Activated CD8-positive, alpha-beta memory T cell treated with anti-CD3 and anti-CD28 coated beads, Interleukin-2, amount 10 ng/mL, durations not matched to agents 7 days and 5 days (primary cell): ENCODE results near the gene APBA2. TPM values are rescaled to one million over a fixed set of nuclear protein-coding genes. Genes with fewer than 3 reads are reported as not detected.
"Not testable (repeated sequence)": the region's sequence is repeated elsewhere in the genome, so short reads cannot be mapped to it uniquely, and the experiment has no call there.

ENCODE experiments used
- ATAC-seq: fragments of 150-1000 bp; cut with Tn5 transposase; one replicate; pipeline ENCODE4 v1.10.0; 2021; ENCODE audit warnings: moderate library complexity
- CTCF ChIA-PET: fragments of 350-600 bp; sonication (Branson Sonifier 250); formaldehyde crosslinking; loops from one replicate; lab custom pipeline; 2021; ENCODE audit warnings: antibody characterized with exemption; lab: Charles Lee
- DNase-seq: peaks from one replicate; pipeline ENCODE4 v3.0.0-alpha.2; 2020
- H3K27ac Mint-ChIP-seq: one replicate; pipeline ENCODE4 v1.8.0; 2021; ENCODE audit warnings: mild to moderate bottlenecking, mixed read lengths
- H3K27me3 Mint-ChIP-seq: one replicate; pipeline ENCODE4 v1.8.0; 2021; ENCODE audit warnings: mixed read lengths
- H3K36me3 Mint-ChIP-seq: one replicate; pipeline ENCODE4 v1.8.0; 2021; ENCODE audit warnings: mild to moderate bottlenecking, mixed read lengths
- H3K4me1 Mint-ChIP-seq: one replicate; pipeline ENCODE4 v1.8.0; 2021; ENCODE audit warnings: mixed read lengths
- H3K4me3 Mint-ChIP-seq: one replicate; pipeline ENCODE4 v1.8.0; 2021; ENCODE audit warnings: mild to moderate bottlenecking, moderate library complexity, mixed read lengths
- H3K9me3 Mint-ChIP-seq: one replicate; pipeline ENCODE4 v1.8.0; 2022; ENCODE audit warnings: low read depth, mixed read lengths
- total RNA-seq, 2 experiments: library from RNA; stranded (reverse); gene quantifications; one replicate each; pipeline ENCODE4 v1.2.3, GENCODE V29; 2021

APBA2 gene
- total RNA-seq, 2 experiments from 2014 or later: 2.6 to 7.9 TPM

DNA sequence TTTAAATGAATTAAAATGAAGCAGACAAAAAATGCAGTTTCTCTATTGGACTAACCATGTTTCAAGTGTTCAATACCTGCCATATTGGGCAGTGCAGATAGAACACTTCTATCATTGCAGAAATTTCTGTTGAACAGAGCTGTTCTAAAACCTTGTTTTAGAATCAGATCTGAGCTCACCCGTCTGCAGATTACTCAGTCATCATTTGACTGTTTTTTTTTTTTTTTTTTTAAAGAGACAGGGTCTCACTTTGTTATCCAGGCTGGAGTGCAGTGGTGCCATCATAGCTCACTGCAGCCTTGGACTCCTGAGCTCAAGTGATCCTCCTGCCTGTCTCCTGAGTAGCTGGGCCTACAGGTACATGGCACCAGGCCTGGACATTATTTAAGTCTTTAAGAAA lies 128.7 kb downstream of the APBA2 start:
- Mint-ChIP-seq H3K36me3 (no peaks in the 10 kb centered on the region), H3K4me3 (no peak overlapping the region), H3K27me3 (no peaks in the 10 kb centered on the region), H3K9me3 (no peaks in the 10 kb centered on the region), H3K27ac (no peak overlapping the region), H3K4me1 (peaks cover 20% of the 10 kb centered on the region)
- ATAC-seq (no peak), DNase-seq (no peak)
- CTCF ChIA-PET: interaction anchor here (0.6 to 2.2 kb wide), 2 partner anchors 65 to 76 kb away, joined by 3 to 9 read pairs; no protein-coding TSS in a partner anchor

DNA sequence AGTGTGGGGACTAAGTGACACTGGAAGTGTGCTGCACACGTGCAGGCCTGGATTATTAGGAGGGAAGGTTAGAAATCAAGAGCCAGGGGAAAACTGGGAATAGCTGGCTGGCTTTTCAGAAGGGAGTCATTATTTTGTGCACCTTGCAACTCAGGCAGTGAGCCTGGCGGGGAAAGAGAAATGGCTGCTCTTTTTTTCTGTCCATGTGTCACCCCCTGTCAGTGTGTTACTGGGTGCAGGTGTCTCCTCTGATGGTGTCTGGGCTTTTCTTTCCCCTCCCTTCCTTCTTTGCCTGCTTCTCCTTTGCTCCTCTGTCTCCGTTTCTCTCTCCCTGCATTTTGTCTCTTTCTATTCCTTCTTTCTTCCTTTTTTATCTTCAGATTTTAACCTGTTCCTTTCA lies 130.7 kb downstream of the APBA2 start:
- H3K27ac Mint-ChIP-seq: no peak overlapping the region
- no peaks in the 10 kb centered on the region for H3K27me3 Mint-ChIP-seq
- no peak for ATAC-seq
- no peak overlapping the region for H3K4me3 Mint-ChIP-seq
- no peaks in the 10 kb centered on the region for H3K36me3 Mint-ChIP-seq
- DNase-seq: no peak
- peaks cover 21% of the 10 kb centered on the region for H3K4me1 Mint-ChIP-seq
- no peaks in the 10 kb centered on the region for H3K9me3 Mint-ChIP-seq
- CTCF ChIA-PET: no interaction called here

- ATAC-seq (no peak), DNase-seq (no peak)
- Mint-ChIP-seq H3K9me3 (no peaks in the 10 kb centered on the region), H3K36me3 (no peaks in the 10 kb centered on the region), H3K4me3 (no peak overlapping the region), H3K27me3 (no peaks in the 10 kb centered on the region), H3K27ac (no peak overlapping the region), H3K4me1 (peaks cover 12% of the 10 kb centered on the region)
- CTCF ChIA-PET: no interaction called here
Observed at GRCh38 chr15:29018120-29018805, 132.5 kb downstream of the APBA2 start.

GRCh38 chr15:29018995-29019976 lies 133.5 kb downstream of the APBA2 start:
- CTCF ChIA-PET: interaction anchor here (0.7 kb wide), 1 partner anchor 19 kb away, joined by 3 read pairs; no protein-coding TSS in a partner anchor
- no peak for DNase-seq
- Mint-ChIP-seq H3K4me3 (no peak overlapping the region), H3K4me1 (peaks cover 4% of the 10 kb centered on the region), H3K36me3 (no peaks in the 10 kb centered on the region), H3K27me3 (no peaks in the 10 kb centered on the region), H3K9me3 (no peaks in the 10 kb centered on the region), H3K27ac (no peak overlapping the region)
- no peak for ATAC-seq

GRCh38 chr15:29021857-29022256 lies 136.1 kb downstream of the APBA2 start:
- H3K27ac Mint-ChIP-seq: no peak overlapping the region
- no peak for DNase-seq
- H3K27me3 Mint-ChIP-seq: no peaks in the 10 kb centered on the region
- no peaks in the 10 kb centered on the region for H3K9me3 Mint-ChIP-seq
- H3K4me1 Mint-ChIP-seq: peaks cover 4% of the 10 kb centered on the region
- no peak for ATAC-seq
- no peak overlapping the region for H3K4me3 Mint-ChIP-seq
- CTCF ChIA-PET: no interaction called here
- H3K36me3 Mint-ChIP-seq: no peaks in the 10 kb centered on the region

DNA sequence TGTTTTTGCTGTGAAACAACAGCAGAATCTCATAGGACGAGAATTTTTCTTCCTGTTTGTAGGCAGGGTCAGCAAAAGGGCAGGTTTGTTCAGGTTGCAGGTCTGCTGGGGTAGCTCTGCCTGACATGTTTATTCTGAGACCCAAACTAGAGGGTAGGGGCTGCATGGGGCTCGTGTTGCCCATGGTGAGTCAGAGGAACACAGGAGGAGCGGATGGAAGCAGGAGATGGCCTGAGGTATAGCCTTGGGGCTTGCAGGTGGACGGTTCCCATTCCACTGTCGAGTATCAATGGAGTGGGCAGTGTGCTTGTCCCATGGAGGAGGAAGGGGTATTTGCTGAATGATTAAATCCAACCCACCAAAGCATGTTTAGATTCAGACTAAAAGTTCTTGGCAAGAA lies 138.9 kb downstream of the APBA2 start:
- no peaks in the 10 kb centered on the region for H3K9me3 Mint-ChIP-seq
- no peaks in the 10 kb centered on the region for H3K27me3 Mint-ChIP-seq
- H3K27ac Mint-ChIP-seq: no peak overlapping the region
- ATAC-seq (no peak), DNase-seq (no peak)
- no peak overlapping the region for H3K4me3 Mint-ChIP-seq
- peaks cover 2% of the 10 kb centered on the region for H3K36me3 Mint-ChIP-seq
- CTCF ChIA-PET: no interaction called here
- H3K4me1 Mint-ChIP-seq: no peaks in the 10 kb centered on the region

GRCh38 chr15:29025411-29025810 lies 139.6 kb downstream of the APBA2 start:
- H3K27me3 Mint-ChIP-seq, H3K9me3 Mint-ChIP-seq, DNase-seq, CTCF ChIA-PET, ATAC-seq, H3K4me3 Mint-ChIP-seq, H3K27ac Mint-ChIP-seq, H3K4me1 Mint-ChIP-seq, H3K36me3 Mint-ChIP-seq: not testable (repeated sequence)

DNA sequence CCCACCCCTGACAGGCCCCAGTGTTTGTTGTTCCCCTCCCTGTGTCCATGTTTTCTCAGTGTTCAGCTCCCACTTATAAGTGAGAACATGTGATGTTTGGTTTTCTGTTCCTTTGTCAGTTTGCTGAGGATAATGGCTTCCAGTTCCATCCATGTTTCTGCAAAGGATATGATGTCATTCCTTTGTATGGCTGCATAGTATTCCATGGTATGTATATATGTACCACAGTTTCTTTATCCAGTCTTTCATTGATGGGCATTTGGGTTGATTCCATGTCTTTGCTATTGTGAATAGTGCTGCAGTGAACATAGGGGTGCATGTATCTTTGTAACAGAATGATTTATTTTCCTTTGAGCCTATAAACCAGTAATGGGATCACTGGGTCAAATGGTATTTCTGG lies 142.4 kb downstream of the APBA2 start:
- CTCF ChIA-PET, ATAC-seq, DNase-seq, H3K9me3 Mint-ChIP-seq, H3K27ac Mint-ChIP-seq, H3K4me3 Mint-ChIP-seq, H3K27me3 Mint-ChIP-seq: not testable (repeated sequence)
- H3K36me3 Mint-ChIP-seq: peaks cover 14% of the 10 kb centered on the region
- H3K4me1 Mint-ChIP-seq: peaks cover 24% of the 10 kb centered on the region

- Mint-ChIP-seq H3K4me1 (peaks cover 29% of the 10 kb centered on the region), H3K9me3 (peaks cover 5% of the 10 kb centered on the region), H3K27me3 (no peaks in the 10 kb centered on the region), H3K4me3 (no peak overlapping the region), H3K27ac (no peak overlapping the region), H3K36me3 (peaks cover 17% of the 10 kb centered on the region)
- ATAC-seq (no peak), DNase-seq (no peak)
- CTCF ChIA-PET: no interaction called here
Observed at GRCh38 chr15:29029651-29030195, 143.9 kb downstream of the APBA2 start.

GRCh38 chr15:29031502-29032228 lies 145.9 kb downstream of the APBA2 start:
- Mint-ChIP-seq H3K9me3 (peaks cover 5% of the 10 kb centered on the region), H3K36me3 (peaks cover 17% of the 10 kb centered on the region), H3K4me3 (peak overlapping the region; percentile 6), H3K27ac (peak overlapping the region; percentile 79), H3K27me3 (no peaks in the 10 kb centered on the region), H3K4me1 (peaks cover 29% of the 10 kb centered on the region)
- peak; percentile 82 for ATAC-seq
- peak; percentile 78 for DNase-seq
- CTCF ChIA-PET: interaction anchor here (0.8 to 1.2 kb wide), 2 partner anchors 59 to 71 kb away, joined by 3 to 7 read pairs; no protein-coding TSS in a partner anchor

GRCh38 chr15:29032229-29032625 lies 146.5 kb downstream of the APBA2 start:
- ATAC-seq: no peak
- peak overlapping the region; percentile 6 for H3K4me3 Mint-ChIP-seq
- H3K27ac Mint-ChIP-seq: peak overlapping the region; percentile 79
- no peak for DNase-seq
- H3K36me3 Mint-ChIP-seq: peaks cover 19% of the 10 kb centered on the region
- peaks cover 5% of the 10 kb centered on the region for H3K9me3 Mint-ChIP-seq
- H3K27me3 Mint-ChIP-seq: no peaks in the 10 kb centered on the region
- CTCF ChIA-PET: interaction anchor here (0.8 to 1.2 kb wide), 2 partner anchors 58 to 70 kb away, joined by 3 to 7 read pairs; no protein-coding TSS in a partner anchor
- peaks cover 32% of the 10 kb centered on the region for H3K4me1 Mint-ChIP-seq

DNA sequence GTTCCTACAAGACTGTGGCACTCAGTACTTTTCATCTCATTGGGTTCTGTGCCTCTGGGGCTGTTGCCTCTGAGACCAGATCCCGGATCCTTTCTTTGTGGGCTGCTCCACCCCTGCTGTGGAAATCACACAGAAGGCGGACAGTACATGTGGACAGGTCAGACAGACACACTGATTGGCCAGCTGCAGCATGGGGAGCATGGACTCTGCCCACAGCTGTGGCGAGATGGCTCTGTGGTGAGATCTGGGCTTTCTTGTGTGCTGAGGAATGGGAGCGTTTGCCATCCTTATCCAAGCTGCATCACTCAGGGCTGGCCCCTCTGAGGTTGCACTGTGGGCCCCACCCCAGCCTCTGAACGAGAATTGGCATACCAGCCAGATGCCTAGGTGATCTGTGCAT lies 147.0 kb downstream of the APBA2 start:
- Mint-ChIP-seq H3K9me3 (peaks cover 5% of the 10 kb centered on the region), H3K36me3 (peaks cover 23% of the 10 kb centered on the region), H3K4me1 (peaks cover 37% of the 10 kb centered on the region), H3K27ac (peak overlapping the region; percentile 79), H3K27me3 (no peaks in the 10 kb centered on the region), H3K4me3 (no peak overlapping the region)
- no peak for ATAC-seq
- DNase-seq: no peak
- CTCF ChIA-PET: no interaction called here

DNA sequence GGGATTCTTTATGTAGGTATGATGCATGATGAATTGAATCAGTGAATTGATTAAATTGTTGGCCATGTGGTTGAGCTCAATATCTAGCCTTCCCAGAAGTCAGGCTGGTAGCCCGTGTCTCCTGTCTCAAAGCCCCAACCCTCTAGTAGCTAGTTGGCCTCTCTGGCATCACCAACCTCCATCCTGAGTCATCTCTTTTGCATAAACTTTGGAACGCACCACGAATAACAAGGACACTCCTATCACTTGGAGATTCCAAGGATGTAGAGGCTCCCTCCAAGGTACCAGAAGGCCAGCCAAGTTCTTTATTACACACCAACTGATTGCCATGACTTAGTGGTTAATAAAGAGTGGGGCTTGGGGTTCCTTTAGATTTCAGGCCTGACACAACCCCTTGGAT lies 148.4 kb downstream of the APBA2 start:
- peaks cover 50% of the 10 kb centered on the region for H3K4me1 Mint-ChIP-seq
- H3K27ac Mint-ChIP-seq: no peak overlapping the region
- H3K9me3 Mint-ChIP-seq: peaks cover 5% of the 10 kb centered on the region
- ATAC-seq (no peak), DNase-seq (no peak)
- H3K27me3 Mint-ChIP-seq: no peaks in the 10 kb centered on the region
- peaks cover 23% of the 10 kb centered on the region for H3K36me3 Mint-ChIP-seq
- no peak overlapping the region for H3K4me3 Mint-ChIP-seq
- CTCF ChIA-PET: interaction anchor here (1.1 to 1.6 kb wide), 2 partner anchors 56 to 59 kb away, joined by 3 to 8 read pairs; no protein-coding TSS in a partner anchor
